Colonic mucosa (tissue), 4 donors: ENCODE data around the gene CNDP2. TPM values are rescaled to one million over a fixed set of nuclear protein-coding genes. Genes with fewer than 3 reads are reported as not detected.

Source experiments
- DNase-seq: peaks from one replicate; pipeline ENCODE4 v3.0.0-alpha.2; 2020
- H3K27ac ChIP-seq: fragments of 200-600 bp; one replicate; pipeline ENCODE4 v1.8.0; 2021
- H3K27me3 ChIP-seq: fragments of 200-600 bp; one replicate; pipeline ENCODE4 v1.8.0; 2021
- H3K36me3 ChIP-seq: fragments of 200-600 bp; one replicate; pipeline ENCODE4 v1.8.0; 2021
- H3K4me1 ChIP-seq: fragments of 200-600 bp; one replicate; pipeline ENCODE4 v1.8.0; 2021; ENCODE audit warnings: mild to moderate bottlenecking
- H3K4me3 ChIP-seq: fragments of 200-600 bp; one replicate; pipeline ENCODE4 v1.8.0; 2021
- H3K9ac ChIP-seq, 2 donors: one replicate each; pipeline ENCODE4 v1.7.0; 2013; ENCODE audit warnings: control low read depth in 2 of 2, low read depth in 2 of 2, low read length in 2 of 2
- H3K9me3 ChIP-seq: fragments of 200-600 bp; one replicate; pipeline ENCODE4 v1.8.0; 2021
- CTCF ChIP-seq: fragments of 200-600 bp; IDR thresholded peaks from one replicate; pipeline ENCODE4 v1.8.0; 2022; ENCODE audit warnings: antibody characterized with exemption, mild to moderate bottlenecking
- intact Hi-C: fragments of 100-400 bp; cut with DNase I; formaldehyde crosslinking; loops from one replicate; pipeline ENCODE4 v1.14.1; 2022
- total RNA-seq, 2 donors: library from RNA; stranded (reverse); fragmentation: NEBNext Ultra II Directional in 1 of 2; extraction: Animal tissue kit (Norgen Biotek cat#: 25700) in 1 of 2; gene quantifications; one replicate each; pipeline ENCODE4 v1.2.1, GENCODE V29; 2021
- donor health status: healthy.
- donor health status: DM: no; HTN: no; CAD: no.
- donor health status: DM: no; HTN: no; CAD: no.

The CNDP2 gene
- total RNA-seq, 2 donors from 2014 or later = 206 to 261 TPM

GRCh38 chr18:74479486-74480148, 16.5 kb upstream of the CNDP2 start:
- DNase-seq = no peak
- Histone ChIP-seq H3K27ac (no peak overlapping the region), H3K27me3 (no peaks in the 10 kb centered on the region), H3K9ac (no peak overlapping the region), H3K36me3 (no peaks in the 10 kb centered on the region), H3K4me3 (no peak overlapping the region), H3K4me1 (no peaks in the 10 kb centered on the region), H3K9me3 (no peaks in the 10 kb centered on the region)
- no peak for TF ChIP-seq CTCF
- intact Hi-C loops = no loop called here

GRCh38 chr18:74480149-74480651, 16.0 kb upstream of the CNDP2 start:
- intact Hi-C loops = no loop called here
- DNase-seq = no peak

GRCh38 chr18:74482697-74483096, 13.5 kb upstream of the CNDP2 start:
- intact Hi-C loops = no loop called here
- TF ChIP-seq CTCF = no peak
- no peak overlapping the region for H3K9ac ChIP-seq
- H3K36me3 ChIP-seq = no peaks in the 10 kb centered on the region
- no peaks in the 10 kb centered on the region for H3K9me3 ChIP-seq
- H3K27me3 ChIP-seq = no peaks in the 10 kb centered on the region
- DNase-seq = no peak
- no peaks in the 10 kb centered on the region for H3K4me1 ChIP-seq
- H3K4me3 ChIP-seq = no peak overlapping the region
- no peak overlapping the region for H3K27ac ChIP-seq

More at GRCh38 chr18:74480149-74480651, 16.0 kb upstream of the CNDP2 start:
- H3K4me1 ChIP-seq = no peaks in the 10 kb centered on the region
- no peak overlapping the region for H3K27ac ChIP-seq
- no peaks in the 10 kb centered on the region for H3K36me3 ChIP-seq
- no peak for TF ChIP-seq CTCF
- H3K4me3 ChIP-seq = no peak overlapping the region
- H3K9ac ChIP-seq = no peak overlapping the region
- H3K9me3 ChIP-seq = no peaks in the 10 kb centered on the region
- H3K27me3 ChIP-seq = no peaks in the 10 kb centered on the region

- no peak overlapping the region for H3K9ac ChIP-seq
These were observed 9.9 kb upstream of the CNDP2 start for GRCh38 chr18:74486119-74486849.

GRCh38 chr18:74488354-74488753, 7.8 kb upstream of the CNDP2 start:
- no peaks in the 10 kb centered on the region for H3K27me3 ChIP-seq
- no peak overlapping the region for H3K9ac ChIP-seq
- no peaks in the 10 kb centered on the region for H3K36me3 ChIP-seq
- no peak for TF ChIP-seq CTCF
- intact Hi-C loops = no loop called here
- DNase-seq = no peak
- H3K4me3 ChIP-seq = no peak overlapping the region
- H3K27ac ChIP-seq = no peak overlapping the region
- no peaks in the 10 kb centered on the region for H3K9me3 ChIP-seq
- H3K4me1 ChIP-seq = no peaks in the 10 kb centered on the region

More at GRCh38 chr18:74486119-74486849, 9.9 kb upstream of the CNDP2 start:
- DNase-seq = no peak
- TF ChIP-seq CTCF = no peak
- intact Hi-C loops = no loop called here
- Histone ChIP-seq H3K4me1 (no peaks in the 10 kb centered on the region), H3K27ac (no peak overlapping the region), H3K9me3 (no peaks in the 10 kb centered on the region), H3K27me3 (no peaks in the 10 kb centered on the region), H3K4me3 (no peak overlapping the region), H3K36me3 (no peaks in the 10 kb centered on the region)
